SK-N-MC (cell line): Measurements from ENCODE around the gene C11orf21.
"Not testable (repeated sequence)": the region's sequence is repeated elsewhere in the genome, so short reads cannot be mapped to it uniquely, and the experiment has no call there.

Source experiments
- DNase-seq: peaks from one replicate; pipeline ENCODE4 v3.0.0-alpha.2; 2011; ENCODE audit warnings: low read depth, low spot score
- H3K27ac ChIP-seq: fragments of 200-600 bp; sonication (generic); 2 replicates; pipeline ENCODE4 v1.5.1; 2016; ENCODE audit warnings: mixed run types
- H3K36me3 ChIP-seq: fragments of 200-600 bp; sonication (generic); 2 replicates; pipeline ENCODE4 v1.6.1; 2017; ENCODE audit warnings: antibody characterized with exemption, low read length, mixed read lengths; ENCODE audit not compliant: insufficient read depth
- H3K4me3 ChIP-seq: fragments of 200-600 bp; sonication (generic); 2 replicates; pipeline ENCODE4 v1.5.1; 2016
- H3K9ac ChIP-seq: fragments of 200-600 bp; sonication (generic); 2 replicates; pipeline ENCODE4 v1.8.0; 2017; ENCODE audit warnings: mixed run types, mixed read lengths; ENCODE audit not compliant: insufficient read length
- H3K9me3 ChIP-seq: fragments of 200-600 bp; sonication (generic); 2 replicates; pipeline ENCODE4 v1.6.1; 2017; ENCODE audit warnings: low read depth, mild to moderate bottlenecking, antibody characterized with exemption, low read length, moderate library complexity, mixed read lengths
- EZH2 ChIP-seq: fragments of 200-600 bp; sonication (generic); IDR thresholded peaks from one replicate; pipeline ENCODE4 v1.6.1; 2017; ENCODE audit warnings: antibody characterized with exemption
- FOXP2 ChIP-seq: optimal IDR thresholded peaks from 2 replicates; pipeline ENCODE3; 2011; ENCODE audit warnings: mild to moderate bottlenecking, moderate library complexity; ENCODE audit not compliant: insufficient read depth; ENCODE audit errors: extremely low read length, control extremely low read depth
- POLR2AphosphoS5 ChIP-seq: IDR thresholded peaks from 2 replicates; pipeline ENCODE4 v1.6.1; 2012; ENCODE audit warnings: mild to moderate bottlenecking, low read depth, low read length, borderline replicate concordance

C11orf21 gene

DNA sequence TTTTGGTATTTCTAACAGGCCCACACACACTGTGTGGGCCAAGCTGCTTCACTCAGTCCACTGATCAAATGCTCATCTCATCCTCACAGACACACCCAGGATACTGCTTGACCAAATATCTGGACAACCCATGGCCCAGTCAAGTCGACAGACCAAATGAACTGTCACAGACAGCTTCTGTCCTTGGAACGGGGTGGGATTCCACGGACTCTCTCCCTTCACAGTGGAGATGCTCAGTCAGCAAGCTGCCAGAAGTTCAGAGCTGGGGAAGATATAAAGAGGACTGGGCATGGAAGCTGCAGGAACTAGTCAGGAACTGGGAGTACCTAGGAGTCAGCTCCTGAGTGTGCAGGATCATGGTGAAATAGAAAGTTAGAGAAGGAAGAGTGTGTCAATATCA is 40.8 kb upstream of the C11orf21 start:
- no peak overlapping the region for H3K27ac ChIP-seq
- DNase-seq: no peak
- no peak overlapping the region for H3K9ac ChIP-seq
- no peak for TF ChIP-seq EZH2
- TF ChIP-seq POLR2AphosphoS5: no peak
- TF ChIP-seq FOXP2: no peak
- H3K4me3 ChIP-seq: no peak overlapping the region
- no peaks in the 10 kb centered on the region for H3K36me3 ChIP-seq
- H3K9me3 ChIP-seq: no peaks in the 10 kb centered on the region

DNA sequence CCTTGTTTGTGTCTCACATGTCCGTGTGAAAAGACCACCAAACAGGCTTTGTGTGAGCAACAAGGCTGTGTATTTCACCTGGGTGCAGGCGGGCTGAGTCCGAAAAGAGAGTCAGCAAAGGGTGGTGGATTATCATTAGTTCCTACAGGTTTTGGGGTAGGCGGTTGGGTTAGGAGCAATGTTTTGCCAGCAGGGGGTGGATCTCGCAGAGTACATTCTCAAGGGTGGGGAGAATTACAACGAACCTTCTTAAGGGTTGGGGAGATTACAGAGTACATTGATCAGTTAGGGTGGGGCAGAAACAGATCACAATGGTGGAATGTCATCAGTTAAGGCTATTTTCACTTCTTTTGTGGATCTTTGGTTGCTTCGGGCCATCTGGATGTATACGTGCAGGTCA is 37.0 kb upstream of the C11orf21 start:
- H3K9ac ChIP-seq, H3K9me3 ChIP-seq, H3K4me3 ChIP-seq, DNase-seq, H3K36me3 ChIP-seq, H3K27ac ChIP-seq: not testable (repeated sequence)

GRCh38 chr11:2335286-2335685 is 33.6 kb upstream of the C11orf21 start:
- H3K36me3 ChIP-seq, H3K27ac ChIP-seq, H3K9me3 ChIP-seq, DNase-seq, H3K9ac ChIP-seq, H3K4me3 ChIP-seq: not testable (repeated sequence)

GRCh38 chr11:2333486-2334205 is 31.9 kb upstream of the C11orf21 start:
- not testable (repeated sequence) for H3K36me3 ChIP-seq, H3K4me3 ChIP-seq, H3K9ac ChIP-seq, H3K9me3 ChIP-seq, H3K27ac ChIP-seq, DNase-seq

GRCh38 chr11:2332569-2332968 is 30.9 kb upstream of the C11orf21 start:
- H3K27ac ChIP-seq, H3K36me3 ChIP-seq, H3K9ac ChIP-seq, DNase-seq, H3K9me3 ChIP-seq, H3K4me3 ChIP-seq: not testable (repeated sequence)

DNA sequence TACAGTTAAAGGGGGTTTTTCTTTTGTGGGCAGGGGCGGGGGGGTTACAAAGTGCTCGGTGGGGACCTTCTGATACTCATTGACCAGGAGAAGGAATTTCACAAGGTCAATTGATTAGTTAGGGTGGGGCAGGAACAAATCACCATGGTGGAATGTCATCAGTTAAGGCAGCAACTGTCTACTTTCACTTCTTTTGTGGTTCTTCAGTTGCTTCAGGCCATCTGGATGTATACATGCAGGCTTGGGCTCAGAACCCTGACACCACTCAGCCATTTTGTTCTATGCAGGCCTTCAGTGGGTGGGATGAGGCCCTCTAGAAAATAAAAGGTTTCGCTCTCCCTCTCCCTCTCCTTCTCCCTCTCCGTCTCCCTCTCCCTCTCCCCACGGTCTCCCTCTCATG is 29.7 kb upstream of the C11orf21 start:
- no peaks in the 10 kb centered on the region for H3K36me3 ChIP-seq
- no peak overlapping the region for H3K27ac ChIP-seq
- no peaks in the 10 kb centered on the region for H3K9me3 ChIP-seq
- H3K4me3 ChIP-seq: no peak overlapping the region
- H3K9ac ChIP-seq: no peak overlapping the region
- TF ChIP-seq EZH2: no peak
- no peak for TF ChIP-seq FOXP2
- TF ChIP-seq POLR2AphosphoS5: no peak
- DNase-seq: no peak

GRCh38 chr11:2330696-2331095 is 29.0 kb upstream of the C11orf21 start:
- Histone ChIP-seq H3K36me3 (no peaks in the 10 kb centered on the region), H3K9me3 (no peaks in the 10 kb centered on the region), H3K27ac (no peak overlapping the region), H3K4me3 (no peak overlapping the region), H3K9ac (no peak overlapping the region)
- no peak for DNase-seq
- TF ChIP-seq FOXP2 (no peak), EZH2 (no peak), POLR2AphosphoS5 (no peak)

GRCh38 chr11:2329551-2329950 is 27.8 kb upstream of the C11orf21 start:
- no peaks in the 10 kb centered on the region for H3K9me3 ChIP-seq
- H3K27ac ChIP-seq: no peak overlapping the region
- H3K9ac ChIP-seq: no peak overlapping the region
- no peak overlapping the region for H3K4me3 ChIP-seq
- no peaks in the 10 kb centered on the region for H3K36me3 ChIP-seq
- TF ChIP-seq POLR2AphosphoS5: no peak
- TF ChIP-seq EZH2: no peak
- no peak for TF ChIP-seq FOXP2
- no peak for DNase-seq

GRCh38 chr11:2328656-2329354 is 27.1 kb upstream of the C11orf21 start:
- H3K4me3 ChIP-seq: no peak overlapping the region
- no peak overlapping the region for H3K27ac ChIP-seq
- DNase-seq: no peak
- H3K9ac ChIP-seq: no peak overlapping the region
- H3K36me3 ChIP-seq: no peaks in the 10 kb centered on the region
- TF ChIP-seq FOXP2 (no peak), EZH2 (no peak), POLR2AphosphoS5 (no peak)
- H3K9me3 ChIP-seq: no peaks in the 10 kb centered on the region
